Naive thymus-derived CD8-positive, alpha-beta T cell (primary cell): ENCODE data around the gene PSG1. TPM values are rescaled to one million over a fixed set of nuclear protein-coding genes. Genes with fewer than 3 reads are reported as not detected.
"Not testable (repeated sequence)": the region's sequence is repeated elsewhere in the genome, so short reads cannot be mapped to it uniquely, and the experiment has no call there.

Experiments
- ATAC-seq, 2 donors: fragments of 150-1000 bp; cut with Tn5 transposase in 1 of 2; sonication (Bioruptor Pico), chemical (Tn5 transposase) in 1 of 2; 1 replicate in 1 of 2; 2 replicates in 1 of 2; pipeline ENCODE4 v1.10.0; 2021; ENCODE audit warnings: mild to moderate bottlenecking in 2 of 2, moderate library complexity in 2 of 2
- POLR2A ChIA-PET: fragments of 350-600 bp; sonication (Branson Sonifier 250); formaldehyde crosslinking; loops from one replicate; lab custom pipeline; 2021; ENCODE audit warnings: antibody characterized with exemption; lab: Charles Lee
- DNase-seq, 10 donors: peaks; one replicate each; pipeline versions ENCODE4 v3.0.0 to v3.0.0-alpha.2; 2020 to 2022
- H3K27ac Mint-ChIP-seq, 10 donors: one replicate each; pipeline ENCODE4 v1.8.0; 2020 to 2022; ENCODE audit warnings: mild to moderate bottlenecking in 10 of 10, mixed read lengths in 10 of 10, moderate library complexity in 4 of 10, inconsistent platforms in 1 of 10
- H3K27me3 Mint-ChIP-seq, 5 donors: one replicate each; pipeline ENCODE4 v1.8.0; 2021 to 2022; ENCODE audit warnings: mixed read lengths in 5 of 5
- H3K36me3 Mint-ChIP-seq, 3 donors: one replicate each; pipeline ENCODE4 v1.8.0; 2020 to 2022; ENCODE audit warnings: mixed read lengths in 3 of 3, mild to moderate bottlenecking in 2 of 3, inconsistent platforms in 1 of 3
- H3K4me1 Mint-ChIP-seq, 4 donors: one replicate each; pipeline ENCODE4 v1.8.0; 2021 to 2022; ENCODE audit warnings: mixed read lengths in 4 of 4
- H3K4me3 Mint-ChIP-seq, 10 donors: one replicate each; pipeline ENCODE4 v1.8.0; 2020 to 2022; ENCODE audit warnings: mild to moderate bottlenecking in 10 of 10, mixed read lengths in 10 of 10, moderate library complexity in 6 of 10, inconsistent platforms in 1 of 10
- H3K9me3 Mint-ChIP-seq, 9 donors: one replicate each; pipeline ENCODE4 v1.8.0; 2020 to 2022; ENCODE audit warnings: mixed read lengths in 9 of 9, mild to moderate bottlenecking in 3 of 9, inconsistent platforms in 1 of 9, moderate library complexity in 1 of 9
- polyA plus RNA-seq, 3 donors: library from polyadenylated mRNA; unstranded; fragments of 300-500 nt; fragmentation: Illumina TruSeq; gene quantifications; one replicate each; pipeline ENCODE4 v1.2.3, GENCODE V29; 2021
- total RNA-seq, 8 experiments: library from RNA in 2 of 8; stranded (reverse) in 2 of 8; gene quantifications; one replicate each; pipeline ENCODE4 v1.2.3 and lab custom pipeline; 2021 to 2026

The PSG1 gene
- total and polyA plus RNA-seq, 5 experiments from 2014 or later: not detected

DNA sequence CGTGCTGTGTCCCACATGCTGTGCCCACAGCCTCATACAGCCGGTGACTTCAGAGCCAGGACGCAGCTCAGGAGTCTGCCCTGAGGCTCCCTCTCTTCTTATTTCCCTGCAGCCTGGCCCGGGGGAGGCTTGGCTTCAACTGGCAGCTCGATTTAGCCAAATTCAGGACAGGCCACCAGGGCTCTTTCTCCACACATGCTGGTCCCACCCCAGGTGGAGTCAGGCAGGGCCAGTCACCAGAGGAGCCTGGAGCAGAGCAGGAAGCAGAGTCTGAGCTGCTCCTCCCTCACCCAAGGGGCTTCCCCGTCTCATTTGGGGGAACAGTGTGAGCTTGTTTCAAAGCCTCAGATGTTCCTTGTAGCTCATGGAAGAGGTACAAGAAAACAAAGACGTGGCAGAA lies 35.9 kb downstream of the PSG1 start:
- H3K4me3 Mint-ChIP-seq, H3K9me3 Mint-ChIP-seq, POLR2A ChIA-PET, DNase-seq, H3K27ac Mint-ChIP-seq, H3K36me3 Mint-ChIP-seq, ATAC-seq, H3K4me1 Mint-ChIP-seq: not testable (repeated sequence)
- H3K27me3 Mint-ChIP-seq: peaks cover 12 to 56% (median 30%) of the 10 kb centered on the region in 5 donors

DNA sequence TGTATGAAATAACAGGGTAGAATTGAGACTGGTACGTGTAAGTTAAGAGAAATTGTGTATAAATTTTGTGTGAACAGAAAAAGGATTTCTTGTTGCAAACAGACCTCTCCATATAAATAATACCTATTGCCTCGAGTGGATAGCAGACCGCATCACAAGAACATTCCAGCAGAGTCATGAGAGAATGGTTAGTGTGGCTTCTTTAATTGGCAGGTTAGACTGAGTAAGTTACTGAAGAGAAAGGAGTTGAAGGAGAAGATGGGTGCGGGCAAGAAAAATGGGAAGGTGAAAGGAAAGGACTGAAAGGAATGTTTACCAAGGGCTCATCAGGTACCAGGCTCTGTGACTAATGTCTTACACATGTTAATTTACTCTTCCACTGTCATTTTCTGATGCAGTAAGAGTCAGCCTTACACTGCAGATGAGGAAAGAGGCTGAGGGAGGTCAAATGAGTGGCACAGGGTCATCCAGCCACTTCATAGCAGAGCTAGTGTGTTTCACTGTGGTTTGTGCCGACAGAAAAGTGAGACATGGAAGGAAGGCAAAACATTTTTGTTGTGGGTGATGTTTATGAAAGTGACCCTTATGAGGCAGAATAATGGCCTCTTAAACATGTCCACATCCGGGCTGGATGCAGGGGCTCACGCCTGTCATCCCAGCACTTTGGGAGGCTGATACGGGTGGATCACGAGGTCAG lies 46.6 kb downstream of the PSG1 start:
- ATAC-seq, H3K9me3 Mint-ChIP-seq, POLR2A ChIA-PET, H3K36me3 Mint-ChIP-seq, DNase-seq, H3K27ac Mint-ChIP-seq, H3K4me1 Mint-ChIP-seq, H3K4me3 Mint-ChIP-seq: not testable (repeated sequence)
- H3K27me3 Mint-ChIP-seq: peaks cover 19 to 35% (median 23%) of the 10 kb centered on the region in 5 donors

DNA sequence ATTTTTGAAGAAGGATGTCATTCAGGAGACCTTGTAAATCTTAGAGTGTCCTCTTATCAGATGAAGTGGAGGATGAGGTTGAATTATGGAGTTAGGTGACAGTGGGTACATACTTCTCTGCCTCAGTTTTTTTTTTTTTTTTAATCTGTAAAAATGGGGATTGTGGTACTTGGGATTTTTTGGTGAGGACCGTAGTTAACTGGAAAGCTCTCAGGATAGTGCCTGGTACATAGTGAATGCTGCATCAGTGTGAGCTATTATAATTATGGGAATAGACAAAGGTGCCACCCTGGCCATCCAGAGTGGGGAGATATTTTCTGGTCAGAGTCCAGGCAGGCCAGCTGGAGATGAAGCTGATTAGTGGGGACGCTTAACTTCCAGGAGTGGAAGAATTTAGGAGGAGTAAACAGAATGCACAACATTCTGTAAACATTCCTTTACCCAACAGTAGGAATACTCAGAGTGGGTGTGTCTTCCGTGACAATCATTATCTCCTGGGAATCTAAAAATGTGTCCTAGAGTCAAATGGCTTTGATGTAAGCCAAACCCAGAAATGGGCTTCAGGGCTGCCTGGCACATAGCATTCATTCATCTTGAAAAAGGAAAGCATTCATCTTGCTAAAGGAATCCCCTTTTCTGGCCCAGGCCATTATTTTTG lies 47.4 kb downstream of the PSG1 start:
- DNase-seq, H3K4me1 Mint-ChIP-seq, H3K36me3 Mint-ChIP-seq, H3K27ac Mint-ChIP-seq, H3K4me3 Mint-ChIP-seq, H3K9me3 Mint-ChIP-seq, POLR2A ChIA-PET, ATAC-seq: not testable (repeated sequence)
- peaks cover 19 to 35% (median 23%) of the 10 kb centered on the region in 5 donors for H3K27me3 Mint-ChIP-seq

DNA sequence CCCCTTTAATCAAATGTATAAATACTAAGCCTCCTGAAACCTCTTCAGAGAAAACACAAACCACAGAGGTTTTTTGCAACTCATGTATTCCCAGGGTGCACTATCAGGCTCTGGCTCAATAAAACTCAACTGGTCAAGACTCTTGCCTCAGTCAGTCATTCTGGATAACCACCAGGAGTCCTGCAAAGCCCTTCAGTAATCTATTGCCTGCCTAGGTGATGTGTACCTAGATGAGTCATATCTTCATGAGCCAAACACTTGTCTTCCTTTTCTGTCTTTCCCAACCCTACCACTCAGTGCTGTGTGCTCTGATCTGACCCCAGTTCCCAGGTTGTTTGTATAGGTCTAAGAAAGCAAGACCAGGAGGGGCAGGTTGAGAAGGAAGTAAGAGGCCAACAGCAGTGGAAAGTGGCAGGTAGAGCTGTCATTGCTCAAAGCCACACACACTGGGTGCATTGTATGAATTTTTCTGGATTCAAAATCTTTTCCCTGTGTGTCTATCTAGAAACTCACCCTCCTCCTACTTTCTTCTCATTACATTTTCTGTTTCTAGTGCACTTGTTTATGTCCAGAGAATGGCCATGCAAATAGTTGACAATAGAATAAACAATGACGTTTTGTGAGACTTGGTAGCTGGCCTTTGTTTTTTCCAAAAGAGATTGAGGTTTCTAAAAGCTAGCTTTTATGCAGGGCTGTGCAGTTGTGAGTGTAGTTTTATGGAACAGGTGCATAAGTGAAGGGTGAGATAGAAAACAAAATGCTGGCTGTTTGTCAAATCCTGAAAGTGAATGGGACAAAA lies 48.1 kb downstream of the PSG1 start:
- no peak for DNase-seq
- POLR2A ChIA-PET: no interaction called here
- Mint-ChIP-seq H3K36me3 (peaks cover 0 to 4% (median 0%) of the 10 kb centered on the region in 3 donors), H3K9me3 (peaks cover 0 to 9% (median 0%) of the 10 kb centered on the region in 9 donors), H3K27ac (no peak overlapping the region), H3K4me1 (no peaks in the 10 kb centered on the region), H3K4me3 (no peak overlapping the region), H3K27me3 (peaks cover 19 to 35% (median 23%) of the 10 kb centered on the region in 5 donors)
- no peak for ATAC-seq

DNA sequence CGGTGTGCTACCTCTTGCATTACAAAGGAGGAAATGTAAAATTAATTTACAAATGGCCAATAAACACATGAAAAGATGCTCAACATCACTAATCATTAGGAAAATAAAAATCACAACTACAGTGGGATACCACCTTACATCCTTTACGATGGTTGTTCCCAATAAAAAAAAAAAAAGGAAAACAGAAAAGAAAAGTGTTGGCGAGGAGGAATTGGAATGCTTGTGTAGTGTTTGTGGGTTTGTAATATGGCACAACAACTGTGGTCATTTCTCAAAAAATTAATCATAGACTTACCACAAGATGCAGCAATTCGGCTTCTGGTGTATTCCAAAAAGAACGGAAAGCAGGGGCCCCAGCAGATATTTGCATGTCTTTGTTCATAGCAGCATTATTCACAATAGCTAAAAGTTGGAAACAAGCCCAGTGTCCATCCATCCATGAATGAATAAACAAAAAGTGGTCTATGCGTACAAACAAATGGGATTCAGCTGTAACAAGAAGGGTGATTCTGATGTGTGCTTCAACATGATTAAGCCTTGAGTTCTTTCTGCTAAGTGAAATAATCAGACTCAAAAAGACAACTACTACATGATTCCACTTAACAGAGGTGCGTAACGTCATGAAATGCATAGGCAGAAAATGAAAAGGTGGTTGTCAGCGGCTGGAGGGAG lies 58.1 kb downstream of the PSG1 start:
- peaks cover 17 to 67% (median 32%) of the 10 kb centered on the region in 5 donors for H3K27me3 Mint-ChIP-seq
- POLR2A ChIA-PET: not testable (repeated sequence)

DNA sequence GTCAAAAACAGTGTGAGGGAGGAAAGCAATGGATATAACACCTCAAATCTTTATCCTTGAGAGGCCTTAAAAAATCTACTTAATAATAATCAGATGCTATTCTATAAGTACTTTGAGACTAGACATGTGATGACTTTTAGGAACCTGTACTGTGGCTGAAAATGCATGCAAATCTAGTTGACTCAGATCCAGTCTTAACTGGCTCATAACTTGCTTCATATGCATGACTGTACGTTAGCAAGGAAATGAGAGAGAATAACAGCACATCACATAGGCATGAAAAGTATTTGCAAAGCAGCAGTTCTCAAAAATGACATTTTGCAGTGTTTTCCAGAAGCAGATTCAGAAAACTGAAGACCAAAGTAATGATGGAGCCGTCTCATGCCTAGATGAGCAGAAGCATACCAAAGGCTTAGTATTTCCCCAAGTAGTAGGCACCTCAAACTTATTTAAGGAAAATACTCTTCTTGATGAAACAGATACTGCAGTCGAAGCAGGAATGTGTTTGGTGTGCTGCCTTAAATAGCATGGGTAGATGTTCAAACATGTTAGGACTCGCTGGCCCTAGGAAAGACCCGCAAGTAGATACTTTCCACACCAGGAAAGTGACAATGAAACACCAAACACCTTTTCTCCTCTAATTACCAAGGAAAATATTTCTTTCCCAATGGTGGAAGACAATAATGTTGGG lies 59.4 kb downstream of the PSG1 start:
- H3K4me3 Mint-ChIP-seq, POLR2A ChIA-PET, H3K9me3 Mint-ChIP-seq, H3K27ac Mint-ChIP-seq, H3K36me3 Mint-ChIP-seq, DNase-seq, ATAC-seq, H3K4me1 Mint-ChIP-seq: not testable (repeated sequence)
- H3K27me3 Mint-ChIP-seq: peaks cover 17 to 67% (median 34%) of the 10 kb centered on the region in 5 donors

More for the DNA sequence above, 58.1 kb downstream of the PSG1 start:
- H3K9me3 Mint-ChIP-seq, H3K36me3 Mint-ChIP-seq, ATAC-seq, H3K4me3 Mint-ChIP-seq, H3K4me1 Mint-ChIP-seq, DNase-seq, H3K27ac Mint-ChIP-seq: not testable (repeated sequence)

DNA sequence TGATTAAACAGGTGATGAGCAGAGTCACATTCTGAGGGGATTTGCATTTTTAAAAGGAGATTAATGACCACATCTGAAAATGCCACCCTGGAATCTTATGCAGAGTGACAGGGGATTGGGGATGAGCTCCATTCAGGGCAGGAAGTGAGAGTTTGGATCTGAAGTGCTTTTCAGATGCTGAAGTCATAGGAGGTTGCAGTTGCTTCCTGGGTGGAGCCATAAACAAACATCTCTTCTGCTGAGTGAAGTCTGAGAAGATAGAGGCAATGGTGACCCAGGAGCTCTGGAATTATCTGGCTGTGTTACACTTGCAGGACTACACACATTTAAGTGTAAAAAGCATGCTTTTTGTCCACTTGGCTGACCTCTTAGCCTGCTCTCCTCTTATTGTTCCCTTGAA lies 62.6 kb downstream of the PSG1 start:
- peaks cover 2 to 6% (median 2%) of the 10 kb centered on the region in 3 donors for H3K36me3 Mint-ChIP-seq
- DNase-seq: no peak
- POLR2A ChIA-PET: no interaction called here
- peaks cover 0 to 15% (median 6%) of the 10 kb centered on the region in 9 donors for H3K9me3 Mint-ChIP-seq
- no peak overlapping the region for H3K4me3 Mint-ChIP-seq
- no peak for ATAC-seq
- H3K4me1 Mint-ChIP-seq: no peaks in the 10 kb centered on the region
- peaks cover 21 to 63% (median 31%) of the 10 kb centered on the region in 5 donors for H3K27me3 Mint-ChIP-seq
- no peak overlapping the region for H3K27ac Mint-ChIP-seq

Other genes with a start within 250 kb of the PSG1 start
- gene PSG3, start 139.2 kb downstream of the PSG1 start, total RNA-seq: not detected
- gene PSG3, start 139.2 kb downstream of the PSG1 start, polyA plus RNA-seq: not detected
- not detected for gene PSG8, start 114.0 kb downstream of the PSG1 start, total RNA-seq
- gene PSG8, start 114.0 kb downstream of the PSG1 start, polyA plus RNA-seq: not detected
- gene PSG6, start 38.2 kb upstream of the PSG1 start, total RNA-seq: not detected
- gene PSG6, start 38.2 kb upstream of the PSG1 start, polyA plus RNA-seq: not detected
- gene PSG7, start 57.5 kb upstream of the PSG1 start, total RNA-seq: not detected
- not detected for gene PSG7, start 57.5 kb upstream of the PSG1 start, polyA plus RNA-seq
- gene PSG11, start 146.8 kb upstream of the PSG1 start, total RNA-seq: not detected
- gene PSG11, start 146.8 kb upstream of the PSG1 start, polyA plus RNA-seq: not detected
- gene PSG2, start 203.0 kb upstream of the PSG1 start, total RNA-seq: not detected
- gene PSG2, start 203.0 kb upstream of the PSG1 start, polyA plus RNA-seq: not detected